Measurements from ENCODE around the gene DNASE2B. TPM values are rescaled to one million over a fixed set of nuclear protein-coding genes. Genes with fewer than 3 reads are reported as not detected.

The DNASE2B gene
- total and polyA plus RNA-seq, 12 donors, result 0.10 to 1.2 (median 0.35) TPM; not detected in 4

GRCh38 chr1:84410328-84411095, 12.2 kb downstream of the DNASE2B start:
- WGBS, 4 donors, result 53 to 73% (median 60%) methylated on average over 4 of the region's 4 CpGs
- no peak for DNase-seq
- intact Hi-C loops (cut with DNase I), result no loop called here

DNA sequence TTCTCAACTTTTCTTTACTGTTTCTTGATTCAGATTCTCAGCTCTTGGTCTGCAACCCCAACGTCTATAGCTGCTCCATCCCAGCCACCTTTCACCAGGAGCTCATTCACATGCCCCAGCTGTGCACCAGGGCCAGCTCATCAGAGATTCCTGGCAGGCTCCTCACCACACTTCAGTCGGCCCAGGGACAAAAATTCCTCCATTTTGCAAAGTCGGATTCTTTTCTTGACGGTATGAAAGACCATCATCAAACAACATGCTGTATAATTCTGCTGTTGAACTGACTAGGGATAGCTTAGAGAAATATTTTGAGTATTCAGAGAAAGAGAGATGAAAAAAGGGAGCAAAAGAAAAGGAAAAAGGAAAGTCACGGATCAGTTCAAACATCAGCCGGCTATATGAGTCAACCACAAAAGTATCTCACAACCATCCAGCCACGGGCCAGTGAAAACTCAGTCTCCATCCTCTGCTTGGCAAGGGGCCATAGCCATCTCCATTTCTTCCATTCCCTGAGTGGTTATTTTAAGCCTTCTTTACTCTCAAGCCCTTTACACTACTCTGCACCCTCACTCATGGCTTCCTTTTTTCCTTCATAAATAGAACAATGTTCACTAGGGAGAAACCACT, 14.1 kb downstream of the DNASE2B start:
- WGBS, 4 donors, result 69 to 90% (median 82%) methylated on average over 7 of the region's 7 CpGs
- DNase-seq, result no peak
- Histone ChIP-seq H3K9me3 (replicated peaks in 1 of 3) (no peaks in the 10 kb centered on the region), H3K27me3 (no peaks in the 10 kb centered on the region), H3K27ac (no peak overlapping the region), H3K36me3 (replicated peaks in 1 of 2) (no peaks in the 10 kb centered on the region), H3K4me1 (replicated peaks in 1 of 2) (peaks cover 0 to 7% of the 10 kb centered on the region in 2 donors), H3K4me3 (no peak overlapping the region)
- no peak for TF ChIP-seq POLR2A (IDR thresholded peaks at IDR 0.05)
- no peak for TF ChIP-seq CTCF (IDR thresholded peaks at IDR 0.05)
- intact Hi-C loops (cut with DNase I), result no loop called here

More at GRCh38 chr1:84410328-84411095, 12.2 kb downstream of the DNASE2B start:
- Histone ChIP-seq H3K4me3 (no peak overlapping the region), H3K27me3 (no peaks in the 10 kb centered on the region), H3K9me3 (replicated peaks in 1 of 3) (no peaks in the 10 kb centered on the region), H3K4me1 (replicated peaks in 1 of 2) (peaks cover 0 to 7% of the 10 kb centered on the region in 2 donors), H3K27ac (no peak overlapping the region), H3K36me3 (replicated peaks in 1 of 2) (no peaks in the 10 kb centered on the region)
- TF ChIP-seq CTCF (IDR thresholded peaks at IDR 0.05) (no peak), POLR2A (IDR thresholded peaks at IDR 0.05) (no peak)

- H3K4me1 ChIP-seq (replicated peaks in 1 of 2), result no peaks in the 10 kb centered on the region
- no peak overlapping the region for H3K27ac ChIP-seq
- no peak for DNase-seq
- H3K4me3 ChIP-seq, result no peak overlapping the region
- no peak for TF ChIP-seq CTCF (IDR thresholded peaks at IDR 0.05)
- no peak for TF ChIP-seq POLR2A (IDR thresholded peaks at IDR 0.05)
- intact Hi-C loops (cut with DNase I), result no loop called here
- WGBS, 4 donors, result 57 to 73% (median 66%) methylated on average over 2 of the region's 2 CpGs
- no peaks in the 10 kb centered on the region for H3K36me3 ChIP-seq (replicated peaks in 1 of 2)
- H3K27me3 ChIP-seq, result no peaks in the 10 kb centered on the region
- H3K9me3 ChIP-seq (replicated peaks in 1 of 3), result no peaks in the 10 kb centered on the region
Measured at GRCh38 chr1:84415396-84415795, 17.1 kb downstream of the DNASE2B start.

DNA sequence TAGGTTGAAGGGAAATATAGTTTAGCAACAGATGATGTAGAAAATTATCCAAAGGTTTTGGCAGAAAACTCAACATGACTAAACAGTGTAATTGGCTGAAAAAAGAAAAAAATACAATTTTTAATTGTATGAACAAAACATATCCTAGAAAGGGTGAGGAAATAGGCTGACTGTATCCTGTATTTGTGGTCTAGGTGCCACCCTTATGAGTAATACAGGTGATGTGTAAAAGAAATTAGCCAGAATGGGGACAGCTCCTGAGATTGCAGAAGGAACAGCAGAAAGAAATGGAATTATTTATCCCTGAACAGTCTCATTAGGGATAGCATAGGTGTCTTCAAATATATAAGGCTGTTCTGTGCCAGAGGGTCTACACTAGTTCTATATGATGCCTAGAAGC, 24.6 kb downstream of the DNASE2B start:
- Histone ChIP-seq H3K36me3 (replicated peaks in 1 of 2) (no peaks in the 10 kb centered on the region), H3K27me3 (no peaks in the 10 kb centered on the region), H3K27ac (no peak overlapping the region), H3K9me3 (replicated peaks in 1 of 3) (no peaks in the 10 kb centered on the region), H3K4me3 (no peak overlapping the region), H3K4me1 (replicated peaks in 1 of 2) (peaks cover 0 to 13% of the 10 kb centered on the region in 2 donors)
- intact Hi-C loops (cut with DNase I), result loop anchor here in 1 of 2 donors (5.0 kb wide), 1 partner anchor 116 kb away; no protein-coding TSS in a partner anchor
- no peak for TF ChIP-seq CTCF (IDR thresholded peaks at IDR 0.05)
- TF ChIP-seq POLR2A (IDR thresholded peaks at IDR 0.05), result no peak
- DNase-seq, result no peak

Measured in adrenal gland (tissue), 12 donors.